GM12878 (cell line): Measurements from ENCODE around the gene PRICKLE4. TPM values are rescaled to one million over a fixed set of nuclear protein-coding genes. Genes with fewer than 3 reads are reported as not detected.

Experiments used
- BRCA1 ChIP-seq: IDR thresholded peaks from 2 replicates; pipeline ENCODE4 v1.6.1; 2011; ENCODE audit warnings: low read depth, low read length, improper control_type of control experiment
- CBX3 ChIP-seq: fragments of 200-600 bp; sonication (generic); IDR thresholded peaks from 2 replicates; pipeline ENCODE4 v1.6.1; 2016; ENCODE audit warnings: low read depth, borderline replicate concordance
- CBX5 ChIP-seq: sonication (generic); IDR thresholded peaks from 2 replicates; pipeline ENCODE4 v1.6.1; 2016; ENCODE audit warnings: low read depth, moderate library complexity, mild to moderate bottlenecking, inconsistent platforms
- CREB1 ChIP-seq: IDR thresholded peaks from 2 replicates; pipeline ENCODE4 v1.6.1; 2012; ENCODE audit warnings: low read depth, mild to moderate bottlenecking, inconsistent platforms
- ELK1 ChIP-seq: IDR thresholded peaks from 2 replicates; pipeline ENCODE4 v1.6.1; 2012; ENCODE audit warnings: low read depth, low read length, improper control_type of control experiment
- ETV6 ChIP-seq, 2 experiments: fragments of 450-650 bp in 1 of 2; IDR thresholded peaks in 1 of 2; conservative IDR thresholded peaks in 1 of 2; 2 replicates each; pipeline ENCODE4 v1.6.1; 2014; ENCODE audit warnings: antibody characterized with exemption in 1 of 2, borderline replicate concordance in 1 of 2, low read depth in 1 of 2, mild to moderate bottlenecking in 1 of 2, moderate library complexity in 1 of 2
- GATAD2B ChIP-seq: fragments of 450-650 bp; conservative IDR thresholded peaks from 2 replicates; pipeline ENCODE4 v1.6.1; 2017; ENCODE audit warnings: low read depth, mild to moderate bottlenecking, moderate library complexity
- HCFC1 ChIP-seq: fragments of 150-350 bp; IDR thresholded peaks from 2 replicates; pipeline ENCODE4 v1.6.1; 2014; ENCODE audit warnings: low read length
- HDAC6 ChIP-seq: fragments of 200-600 bp; sonication (generic); IDR thresholded peaks from one replicate; pipeline ENCODE4 v1.8.0; 2017; ENCODE audit warnings: antibody characterized with exemption; ENCODE audit not compliant: unreplicated experiment
- IKZF1 ChIP-seq: fragments of 450-650 bp; conservative IDR thresholded peaks from 2 replicates; pipeline ENCODE4 v1.6.1; 2017; ENCODE audit warnings: antibody characterized with exemption, mild to moderate bottlenecking
- IKZF2 ChIP-seq, 2 experiments: fragments of 450-650 bp; IDR thresholded peaks; 2 replicates each; pipeline ENCODE4 v1.6.1; 2017; ENCODE audit warnings: mild to moderate bottlenecking in 2 of 2, moderate library complexity in 2 of 2
- IRF5 ChIP-seq: fragments of 450-650 bp; IDR thresholded peaks from 2 replicates; pipeline ENCODE4 v1.6.1; 2017; ENCODE audit warnings: borderline replicate concordance
- KAT2A ChIP-seq: conservative IDR thresholded peaks from 2 replicates; pipeline ENCODE4 v1.6.1; 2011; ENCODE audit warnings: low read depth, low read length; ENCODE audit not compliant: control insufficient read depth
- MAX ChIP-seq: IDR thresholded peaks from 2 replicates; pipeline ENCODE4 v1.6.1; 2012; ENCODE audit warnings: low read depth, low read length, improper control_type of control experiment
- MYB ChIP-seq: fragments of 150-350 bp; IDR thresholded peaks from 2 replicates; pipeline ENCODE4 v1.6.1; 2014; ENCODE audit warnings: mild to moderate bottlenecking, low read depth, low read length, borderline replicate concordance
- MYC ChIP-seq: IDR thresholded peaks from 2 replicates; pipeline ENCODE4 v1.6.1; 2011; ENCODE audit warnings: mild to moderate bottlenecking, low read length, moderate library complexity, inconsistent platforms; ENCODE audit not compliant: insufficient read depth, insufficient replicate concordance, insufficient read length, severe bottlenecking
- NFIC ChIP-seq: IDR thresholded peaks from 2 replicates; pipeline ENCODE4 v1.6.1; 2012; ENCODE audit warnings: low read depth, mild to moderate bottlenecking, inconsistent platforms, low read length, moderate library complexity
- PAX5 ChIP-seq: IDR thresholded peaks from 2 replicates; pipeline ENCODE4 v1.6.1; 2011; ENCODE audit warnings: low read depth, low read length, borderline replicate concordance
- PBX3 ChIP-seq: IDR thresholded peaks from 2 replicates; pipeline ENCODE4 v1.6.1; 2011; ENCODE audit warnings: mild to moderate bottlenecking, low read depth, low read length, moderate library complexity; ENCODE audit not compliant: insufficient replicate concordance
- PML ChIP-seq: IDR thresholded peaks from 2 replicates; pipeline ENCODE4 v1.6.1; 2012; ENCODE audit warnings: low read length, inconsistent platforms
- POLR2A ChIP-seq: IDR thresholded peaks from 2 replicates; pipeline ENCODE4 v1.6.1; 2011; ENCODE audit warnings: low read depth, mild to moderate bottlenecking, low read length
- POLR2AphosphoS2 ChIP-seq: IDR thresholded peaks from 2 replicates; pipeline ENCODE4 v1.6.1; 2011; ENCODE audit warnings: low read depth, mild to moderate bottlenecking, low read length, improper control_type of control experiment, moderate library complexity
- RELA ChIP-seq: fragments of 450-650 bp; IDR thresholded peaks from 2 replicates; pipeline ENCODE4 v1.8.0; 2014; ENCODE audit warnings: borderline replicate concordance; ENCODE audit not compliant: partially characterized antibody
- RUNX3 ChIP-seq: IDR thresholded peaks from 2 replicates; pipeline ENCODE4 v1.6.1; 2012; ENCODE audit warnings: low read length, inconsistent platforms
- SIN3A ChIP-seq: IDR thresholded peaks from 2 replicates; pipeline ENCODE4 v1.6.1; 2012; ENCODE audit warnings: low read depth, low read length, improper control_type of control experiment
- TAF1 ChIP-seq: IDR thresholded peaks from 2 replicates; pipeline ENCODE4 v1.6.1; 2011; ENCODE audit warnings: mild to moderate bottlenecking, low read depth, low read length, borderline replicate concordance
- TCF12 ChIP-seq: IDR thresholded peaks from 2 replicates; pipeline ENCODE4 v1.6.1; 2011; ENCODE audit warnings: low read depth, mild to moderate bottlenecking, low read length
- ZNF274 ChIP-seq: IDR thresholded peaks from one replicate; pipeline ENCODE4 v1.8.0; 2011; ENCODE audit not compliant: insufficient read length, insufficient read depth
- polyA plus RNA-seq, 11 experiments: library from polyadenylated mRNA; depleted of rRNA in 4 of 11; unstranded in 6 of 11; stranded (reverse) in 5 of 11; fragments of >200 nt; fragmentation: Nextera tagmentation in 4 of 11; fragmentation: Illumina TruSeq in 1 of 11; extraction: Ambion mirVana in 4 of 11; extraction: Trizol in 1 of 11; gene quantifications; 1 replicate in 1 of 11; 2 replicates in 10 of 11; pipeline versions ENCODE4 v1.2.1 to v1.2.3, GENCODE V29; 2011 to 2016; ENCODE audit warnings: inconsistent platforms in 2 of 11, missing spikeins in 2 of 11, low read depth in 1 of 11
- total RNA-seq, 4 experiments: library from RNA; depleted of rRNA in 3 of 4; stranded (reverse); fragments of >200 nt in 3 of 4; fragmentation: Illumina TruSeq in 1 of 4; extraction: Trizol in 1 of 4; gene quantifications; 2 replicates each; pipeline versions ENCODE4 v1.2.1 to v1.2.3, GENCODE V29; 2013 to 2021

The PRICKLE4 gene
- total and polyA plus RNA-seq, 10 of the 15 experiments (the other 5 are each of a cell fraction or from before 2014, with no cell fraction given): 0.33 to 0.85 (median 0.35) TPM; not detected in 7

- 0 out of 2 replicates have a peak, but pooled peaks have one; percentile 6 for TF ChIP-seq POLR2AphosphoS2
- no peak for TF ChIP-seq NFIC
- TF ChIP-seq PML: no peak
- no peak for TF ChIP-seq HDAC6
- no peak for TF ChIP-seq PBX3
- TF ChIP-seq ELK1: no peak
- no peak for TF ChIP-seq SIN3A
- TF ChIP-seq POLR2A: peak; percentile 61
- no peak for TF ChIP-seq RUNX3
- TF ChIP-seq GATAD2B: no peak; the same call in 1 of the 2 replicates
- TF ChIP-seq ETV6 (conservative IDR thresholded peaks at IDR 0.05 in 1 of 2, IDR thresholded peaks at IDR 0.05 in 1 of 2; ENCODE audit: borderline replicate concordance in 1 of 2, low read depth in 1 of 2): 0 out of 4 replicates have a peak, but pooled peaks of 1 of the 2 experiments have one; percentile 19
- TF ChIP-seq IRF5: no peak
- TF ChIP-seq IKZF2 (IDR thresholded peaks at IDR 0.05): peak; percentile 65 to 75; a peak in 3 of 4 replicates
- TF ChIP-seq MYB: no peak
- no peak for TF ChIP-seq HCFC1
- TF ChIP-seq ZNF274: no peak
- TF ChIP-seq BRCA1: no peak
- no peak for TF ChIP-seq MYC
- TF ChIP-seq RELA: peak; percentile 94
- TF ChIP-seq TCF12: 0 out of 2 replicates have a peak, but pooled peaks have one; percentile 72
- peak; percentile 30; the same call in 1 of the 2 replicates for TF ChIP-seq MAX
- TF ChIP-seq IKZF1: peak; percentile 76; the same call in 1 of the 2 replicates
- no peak for TF ChIP-seq CREB1
- peak; percentile 50; the same call in 1 of the 2 replicates for TF ChIP-seq PAX5
- peak; percentile 34; the same call in 1 of the 2 replicates for TF ChIP-seq TAF1
- TF ChIP-seq KAT2A: no peak
- TF ChIP-seq CBX5: no peak
- TF ChIP-seq CBX3: no peak
These were observed 47.8 kb upstream of the PRICKLE4 start (continued) for GRCh38 chr6:41732591-41733359.
